Endothelial cell of umbilical vein (primary cell): ENCODE data around the gene CLCN2. TPM values are rescaled to one million over a fixed set of nuclear protein-coding genes. Genes with fewer than 3 reads are reported as not detected.

ENCODE experiments used
- BruUV-seq: library from RNA; stranded (reverse); fragments of 400-500 nt; replicated peaks from 2 replicates; lab custom pipeline; 2021; lab: Mats Ljungman, UMichigan
- CTCF ChIA-PET: fragments of 300-600, 350-600 bp; sonication (Branson Sonifier 250); formaldehyde crosslinking; loops from one replicate; lab custom pipeline; 2021; ENCODE audit warnings: antibody characterized with exemption, inconsistent platforms; lab: Charles Lee
- POLR2A ChIA-PET: fragments of 300-600, 350-600 bp; sonication (Branson Sonifier 250); formaldehyde crosslinking; loops from one replicate; lab custom pipeline; 2021; ENCODE audit warnings: antibody characterized with exemption, inconsistent platforms; lab: Charles Lee
- DNase-seq: peaks from one replicate; pipeline ENCODE4 v3.0.0-alpha.2; 2011; ENCODE audit warnings: low read depth, low spot score
- FAIRE-seq: peaks from 2 replicates; lab custom pipeline; 2011; peaks lifted over from hg19 to GRCh38; lab: Jason Lieb, UNC
- H2AFZ ChIP-seq: 2 replicates; pipeline ENCODE4 v1.6.0; 2012; ENCODE audit warnings: low read depth, low read length, control low read depth, inconsistent platforms
- H3K27ac ChIP-seq: 2 replicates; pipeline ENCODE4 v1.5.1; 2011; ENCODE audit warnings: low read depth, mild to moderate bottlenecking, control low read depth, low read length, moderate library complexity; ENCODE audit not compliant: insufficient read depth
- H3K27me3 ChIP-seq, 2 experiments: 2 replicates each; pipeline versions ENCODE4 v1.6.0 to v1.6.1; 2011; ENCODE audit warnings: low read length in 2 of 2, mixed read lengths in 1 of 2; ENCODE audit not compliant: control insufficient read depth in 2 of 2, insufficient read depth in 2 of 2
- H3K36me3 ChIP-seq, 2 experiments: 2 replicates in 1 of 2; 3 replicates in 1 of 2; pipeline ENCODE4 v1.5.1; 2011; ENCODE audit warnings: low read length in 2 of 2, mild to moderate bottlenecking in 1 of 2, moderate library complexity in 1 of 2; ENCODE audit not compliant: control insufficient read depth in 2 of 2, insufficient read depth in 2 of 2; ENCODE audit errors: extremely low read depth in 1 of 2
- H3K4me1 ChIP-seq: 3 replicates; pipeline ENCODE4 v1.5.1; 2011; ENCODE audit warnings: mild to moderate bottlenecking, low read length; ENCODE audit not compliant: control insufficient read depth, insufficient read depth; ENCODE audit errors: extremely low read depth
- H3K4me2 ChIP-seq: 2 replicates; pipeline ENCODE4 v1.6.1; 2011; ENCODE audit warnings: low read length, control low read depth, mixed read lengths; ENCODE audit not compliant: insufficient read depth
- H3K4me3 ChIP-seq, 3 experiments: fragments of 200-600 bp in 1 of 3; sonication (generic), shearing (Covaris generic) in 1 of 3; replicated peaks in 1 of 3; 2 replicates each; pipeline ENCODE4 v1.5.1; 2011 to 2016; ENCODE audit warnings: control low read depth in 3 of 3, low read length in 3 of 3, mild to moderate bottlenecking in 2 of 3, inconsistent platforms in 1 of 3, low read depth in 1 of 3, moderate library complexity in 1 of 3; ENCODE audit not compliant: insufficient read depth in 1 of 3
- H3K79me2 ChIP-seq: 2 replicates; pipeline ENCODE4 v1.6.0; 2012; ENCODE audit warnings: low read length, inconsistent platforms; ENCODE audit not compliant: control insufficient read depth, insufficient read depth
- H3K9ac ChIP-seq: replicated peaks from 2 replicates; pipeline ENCODE3; 2011; ENCODE audit warnings: low read length, control low read depth; ENCODE audit not compliant: insufficient read depth; ENCODE audit errors: extremely low read depth
- H3K9me1 ChIP-seq: replicated peaks from 3 replicates; pipeline ENCODE4 v1.6.0; 2011; ENCODE audit warnings: mild to moderate bottlenecking, low read length; ENCODE audit not compliant: control insufficient read depth, insufficient read depth; ENCODE audit errors: extremely low read depth
- H3K9me3 ChIP-seq: replicated peaks from 2 replicates; pipeline ENCODE4 v1.5.1; 2012; ENCODE audit warnings: low read length, inconsistent platforms; ENCODE audit not compliant: control insufficient read depth, insufficient read depth
- H4K20me1 ChIP-seq: replicated peaks from 2 replicates; pipeline ENCODE3; 2011; ENCODE audit warnings: mild to moderate bottlenecking, low read length; ENCODE audit not compliant: control insufficient read depth, insufficient read depth; ENCODE audit errors: extremely low read depth
- CTCF ChIP-seq, 2 donors: IDR thresholded peaks; 1 replicate in 1 of 2; 2 replicates in 1 of 2; pipeline ENCODE4 v1.5.1; 2011; ENCODE audit warnings: low read length in 2 of 2, mild to moderate bottlenecking in 2 of 2, moderate library complexity in 2 of 2, control low read depth in 1 of 2, inconsistent platforms in 1 of 2, low read depth in 1 of 2; ENCODE audit not compliant: insufficient read depth in 1 of 2; ENCODE audit errors: extremely low read depth in 1 of 2
- EZH2 ChIP-seq: IDR thresholded peaks from 2 replicates; pipeline ENCODE4 v1.6.1; 2012; ENCODE audit warnings: borderline replicate concordance, low read depth, mild to moderate bottlenecking, moderate library complexity, low read length, inconsistent platforms; ENCODE audit not compliant: severe bottlenecking
- FOS ChIP-seq: IDR thresholded peaks from 2 replicates; pipeline ENCODE4 v1.6.1; 2011; ENCODE audit warnings: mild to moderate bottlenecking, low read length, moderate library complexity, borderline replicate concordance; ENCODE audit not compliant: insufficient read depth
- GATA2 ChIP-seq: IDR thresholded peaks from 2 replicates; pipeline ENCODE4 v1.7.0; 2011; ENCODE audit warnings: low read depth, mild to moderate bottlenecking, moderate library complexity, mixed read lengths, low read length; ENCODE audit not compliant: insufficient read length, insufficient read depth
- JUN ChIP-seq: IDR thresholded peaks from 2 replicates; pipeline ENCODE4 v1.6.1; 2011; ENCODE audit warnings: borderline replicate concordance, low read depth; ENCODE audit not compliant: insufficient read length, insufficient read depth
- MAX ChIP-seq: IDR thresholded peaks from 2 replicates; pipeline ENCODE4 v1.6.1; 2011; ENCODE audit not compliant: insufficient read depth, insufficient read length
- MYC ChIP-seq: IDR thresholded peaks from one replicate; pipeline ENCODE4 v1.6.1; 2011; ENCODE audit warnings: mild to moderate bottlenecking, low read depth, low read length
- POLR2A ChIP-seq: IDR thresholded peaks from 2 replicates; pipeline ENCODE4 v1.6.1; 2012; ENCODE audit warnings: low read depth, mild to moderate bottlenecking, control low read depth, low read length
- POLR2AphosphoS5 ChIP-seq: IDR thresholded peaks from 2 replicates; pipeline ENCODE4 v1.6.1; 2012; ENCODE audit warnings: low read depth, mild to moderate bottlenecking, control low read depth, low read length, moderate library complexity; ENCODE audit not compliant: insufficient read depth
- dilution Hi-C: fragments of 300-500 bp; cut with MboI; formaldehyde crosslinking; loops from one replicate; pipeline ENCODE4 v1.15.0; 2019; ENCODE audit warnings: low sequenced_read_pairs; ENCODE audit not compliant: extremely low pct_ligation_motif_present
- intact Hi-C: fragments of 100-400 bp; cut with micrococcal nuclease; formaldehyde crosslinking; loops from one replicate; pipeline ENCODE4 v1.10.0; 2022
- polyA plus RNA-seq, 4 experiments: library from polyadenylated mRNA; depleted of rRNA in 3 of 4; stranded (reverse) in 3 of 4; unstranded in 1 of 4; fragments of >200 nt; gene quantifications; 2 replicates each; pipeline versions ENCODE4 v1.2.1 to v1.2.3, GENCODE V29; 2011 to 2012; ENCODE audit warnings: missing spikeins in 1 of 4
- total RNA-seq: library from RNA; stranded (reverse); gene quantifications from 2 replicates; pipeline ENCODE4 v1.2.3, GENCODE V29; 2021

Gene CLCN2
- total and polyA plus RNA-seq, 2 donors (not counting 3 experiments of a cell fraction or from before 2014, with no cell fraction given) = 3.5 to 6.5 TPM

- TSS peak; percentile 69 for BruUV-seq
- FAIRE-seq (peak; percentile 95), DNase-seq (peak; percentile 53)
- Histone ChIP-seq H3K9me3 (no peaks in the 10 kb centered on the region), H3K4me1 (peaks cover 75% of the 10 kb centered on the region), H3K79me2 (peaks cover 38% of the 10 kb centered on the region), H3K9ac (peak overlapping the region; percentile 81), H3K9me1 (no peaks in the 10 kb centered on the region), H4K20me1 (no peaks in the 10 kb centered on the region), H3K4me2 (no peak overlapping the region), H3K27me3 (no peaks in the 10 kb centered on the region), H3K27ac (peak overlapping the region; percentile 99), H3K4me3 (no peak overlapping the region), H3K36me3 (peaks cover 21 to 25% of the 10 kb centered on the region in 2 experiments), H2AFZ (no peak overlapping the region)
- intact Hi-C loops = loop anchor here (10.0 kb wide), 1 partner anchor 1600 kb away; the partner anchor contains the start of gene TRA2B
- CTCF ChIA-PET = no interaction called here
- dilution Hi-C loops = no loop called here
- POLR2A ChIA-PET = no interaction called here
- peak; percentile 59 for TF ChIP-seq JUN
- TF ChIP-seq POLR2AphosphoS5 = peak; percentile 23
- no peak for TF ChIP-seq POLR2A
- no peak for TF ChIP-seq MYC
- TF ChIP-seq CTCF (IDR thresholded peaks at IDR 0.05; ENCODE audit: extremely low read depth in 1 of 2, insufficient read depth in 1 of 2, low read depth in 1 of 2, low read length in 2 of 2) = no peak
- peak; percentile 82 for TF ChIP-seq FOS
- TF ChIP-seq GATA2 = peak; percentile 96
- no peak for TF ChIP-seq MAX
- no peak for TF ChIP-seq EZH2
Observed at GRCh38 chr3:184334470-184335158, 26.8 kb downstream of the CLCN2 start.
